HL-60/S4 treated with phorbol 12-myristate 13-acetate at 8.2 ng/mL for 4 days and 3 days (cell line): ENCODE data around the gene SLC35B2.
"Not testable (repeated sequence)": the region's sequence is repeated elsewhere in the genome, so short reads cannot be mapped to it uniquely, and the experiment has no call there.

ENCODE experiments used
- in situ Hi-C: fragments of 300-500 bp; cut with MboI; formaldehyde crosslinking; loops from 2 replicates; pipeline ENCODE4 v1.15.0; 2022; ENCODE audit warnings: low sequenced_read_pairs

Gene SLC35B2

GRCh38 chr6:44237021-44237812 lies 20.1 kb downstream of the SLC35B2 start:
- in situ Hi-C loops = no loop called here

DNA sequence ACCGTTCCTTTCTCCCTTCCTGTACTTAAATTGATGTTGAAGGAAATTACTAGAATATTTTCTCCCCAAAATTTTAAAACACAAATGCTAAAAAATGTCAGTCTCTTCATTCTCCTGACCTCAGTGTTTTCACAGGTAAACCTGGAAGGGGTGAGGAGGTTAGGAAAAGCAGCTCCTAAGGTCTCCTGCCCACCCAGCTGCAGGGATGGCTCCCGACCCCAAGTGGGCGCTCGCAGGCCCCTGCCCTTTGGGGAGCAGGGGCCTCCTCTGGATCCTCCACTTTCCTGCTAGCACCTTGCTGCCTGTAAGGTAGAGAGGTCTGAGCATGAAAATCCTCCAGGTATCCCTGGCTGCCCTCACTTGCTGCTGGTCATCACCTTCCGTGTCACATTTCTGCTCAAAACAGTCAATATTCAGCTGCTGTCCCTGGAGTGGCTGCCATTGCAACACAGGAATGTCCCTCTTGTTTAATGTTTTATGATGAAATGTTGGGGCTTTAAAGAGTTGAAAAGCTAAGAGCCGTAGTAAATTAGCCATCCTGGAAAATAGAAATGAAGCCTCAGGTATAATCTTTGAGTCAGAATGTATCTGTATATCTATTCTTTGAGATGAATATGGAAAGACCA lies 21.3 kb downstream of the SLC35B2 start:
- in situ Hi-C loops = no loop called here

GRCh38 chr6:44235269-44235668 lies 22.1 kb downstream of the SLC35B2 start:
- in situ Hi-C loops = no loop called here

- in situ Hi-C loops = no loop called here
Observed at GRCh38 chr6:44234101-44235025, 23.0 kb downstream of the SLC35B2 start.

DNA sequence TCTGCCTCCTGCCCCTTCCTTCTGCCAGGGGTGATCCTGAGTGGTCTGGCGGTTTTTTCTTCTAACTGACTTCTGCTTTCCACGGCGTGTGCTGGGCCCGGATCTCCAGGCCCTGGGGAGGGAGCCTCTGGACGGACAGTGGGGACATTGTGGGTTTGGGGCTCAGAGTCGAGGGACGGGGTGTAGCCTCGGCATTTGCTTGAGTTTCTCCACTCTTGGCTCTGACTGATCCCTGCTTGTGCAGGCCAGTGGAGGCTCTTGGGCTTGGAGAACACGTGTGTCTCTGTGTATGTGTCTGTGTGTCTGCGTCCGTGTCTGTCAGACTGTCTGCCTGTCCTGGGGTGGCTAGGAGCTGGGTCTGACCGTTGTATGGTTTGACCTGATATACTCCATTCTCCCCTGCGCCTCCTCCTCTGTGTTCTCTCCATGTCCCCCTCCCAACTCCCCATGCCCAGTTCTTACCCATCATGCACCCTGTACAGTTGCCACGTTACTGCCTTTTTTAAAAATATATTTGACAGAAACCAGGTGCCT lies 23.7 kb downstream of the SLC35B2 start:
- in situ Hi-C loops = no loop called here

DNA sequence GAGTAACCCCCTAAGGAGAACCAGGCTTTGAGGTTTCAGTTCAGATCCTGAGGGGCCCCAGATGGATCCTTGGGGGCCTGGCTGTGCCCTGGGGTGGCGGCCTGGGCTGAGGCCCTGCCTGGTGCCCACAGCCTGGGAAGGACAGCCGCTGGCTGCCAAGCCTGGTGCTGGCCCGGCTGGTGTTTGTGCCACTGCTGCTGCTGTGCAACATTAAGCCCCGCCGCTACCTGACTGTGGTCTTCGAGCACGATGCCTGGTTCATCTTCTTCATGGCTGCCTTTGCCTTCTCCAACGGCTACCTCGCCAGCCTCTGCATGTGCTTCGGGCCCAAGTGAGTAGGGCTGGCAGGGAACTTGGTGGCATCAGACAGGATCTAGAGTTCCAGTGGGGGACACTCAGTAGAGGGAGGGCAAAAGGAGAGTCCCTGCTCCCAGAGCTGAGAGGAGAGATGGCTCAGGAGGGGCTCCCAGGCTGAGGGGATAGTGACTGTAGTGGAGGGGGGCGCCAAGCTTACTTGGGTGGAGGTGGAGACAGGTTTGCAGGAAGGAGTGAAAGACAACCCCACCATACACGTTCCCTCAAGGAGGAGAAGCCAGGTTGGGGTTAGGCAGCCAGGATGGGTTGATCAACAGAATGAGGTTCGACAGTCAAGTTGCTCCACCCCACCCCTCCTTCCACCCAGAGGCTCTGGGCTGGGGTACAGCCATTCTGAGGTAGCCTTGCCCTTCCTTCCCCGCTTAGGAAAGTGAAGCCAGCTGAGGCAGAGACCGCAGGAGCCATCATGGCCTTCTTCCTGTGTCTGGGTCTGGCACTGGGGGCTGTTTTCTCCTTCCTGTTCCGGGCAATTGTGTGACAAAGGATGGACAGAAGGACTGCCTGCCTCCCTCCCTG lies 24.4 kb downstream of the SLC35B2 start:
- in situ Hi-C loops = no loop called here

DNA sequence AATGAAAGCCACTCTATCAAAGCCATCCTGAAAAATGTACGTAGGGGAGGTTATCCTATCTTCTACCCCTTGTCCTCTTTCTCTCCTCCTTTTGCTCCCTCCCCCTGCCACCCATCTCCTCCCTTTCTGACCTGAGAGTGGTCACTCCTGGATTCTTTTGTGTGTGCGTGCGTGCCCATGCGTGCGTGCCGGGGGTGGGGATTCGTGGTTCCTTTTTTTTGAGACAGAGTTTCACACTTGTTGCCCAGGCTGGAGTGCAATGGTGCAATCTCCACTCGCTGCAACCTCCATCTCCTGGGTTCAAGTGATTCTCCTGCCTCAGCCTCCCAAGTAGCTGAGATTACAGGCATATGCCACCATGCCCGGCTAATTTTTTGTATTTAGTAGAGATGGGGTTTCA lies 25.9 kb downstream of the SLC35B2 start:
- in situ Hi-C loops = not testable (repeated sequence)

- in situ Hi-C loops = no loop called here
Observed at GRCh38 chr6:44230034-44230675, 27.2 kb downstream of the SLC35B2 start.

GRCh38 chr6:44229376-44230033 lies 27.8 kb downstream of the SLC35B2 start:
- in situ Hi-C loops = no loop called here

DNA sequence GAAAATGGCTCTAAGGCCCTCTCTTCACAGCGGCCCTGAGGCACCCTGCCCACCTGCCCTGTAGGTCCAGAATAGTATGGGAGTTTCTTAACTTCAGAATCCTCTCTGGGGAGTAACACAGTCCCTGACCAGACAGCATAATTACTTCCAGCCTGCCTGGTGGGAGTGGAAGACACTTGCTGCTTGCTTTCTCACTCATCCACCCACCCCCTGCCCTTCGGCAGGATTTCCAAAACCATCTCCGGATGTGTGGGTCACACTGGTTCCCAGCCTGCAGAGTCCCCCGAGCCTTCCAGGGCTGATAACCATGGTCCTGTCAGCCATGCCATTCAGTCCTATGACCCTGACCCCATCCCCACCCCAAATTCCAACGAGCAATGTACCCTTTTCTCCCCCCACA lies 28.5 kb downstream of the SLC35B2 start:
- in situ Hi-C loops = no loop called here

GRCh38 chr6:44228433-44228832 lies 28.9 kb downstream of the SLC35B2 start:
- in situ Hi-C loops = no loop called here

- in situ Hi-C loops = no loop called here
Observed at GRCh38 chr6:44228031-44228430, 29.3 kb downstream of the SLC35B2 start.

GRCh38 chr6:44227148-44227793 lies 30.1 kb downstream of the SLC35B2 start:
- in situ Hi-C loops = no loop called here

- in situ Hi-C loops = no loop called here
Observed at GRCh38 chr6:44226368-44227147, 30.8 kb downstream of the SLC35B2 start.

GRCh38 chr6:44225579-44226325 lies 31.6 kb downstream of the SLC35B2 start:
- in situ Hi-C loops = no loop called here

- in situ Hi-C loops = no loop called here
Observed at GRCh38 chr6:44224965-44225305, 32.4 kb downstream of the SLC35B2 start.
